ENCODE data around the gene MSX1. TPM values are rescaled to one million over a fixed set of nuclear protein-coding genes. Genes with fewer than 3 reads are reported as not detected.

Gene MSX1
- total RNA-seq, 2 experiments from 2014 or later = not detected

GRCh38 chr4:4881432-4881831 lies 22.0 kb downstream of the MSX1 start:
- DNase-seq = no peak
- CTCF ChIA-PET = no interaction called here
- peaks cover 30% of the 10 kb centered on the region for H3K27me3 Mint-ChIP-seq (ENCODE audit: low read depth)

GRCh38 chr4:4884611-4885010 lies 25.1 kb downstream of the MSX1 start:
- Mint-ChIP-seq H3K4me1 (ENCODE audit: low read depth) (no peaks in the 10 kb centered on the region), H3K9me3 (no peaks in the 10 kb centered on the region), H3K4me3 (no peak overlapping the region), H3K27me3 (ENCODE audit: low read depth) (peaks cover 18% of the 10 kb centered on the region), H3K27ac (no peak overlapping the region), H3K36me3 (ENCODE audit: low read depth) (no peaks in the 10 kb centered on the region)
- DNase-seq = no peak
- CTCF ChIA-PET = interaction anchor here (0.5 kb wide), 1 partner anchor 100 kb away, joined by 3 read pairs; no protein-coding TSS in a partner anchor
- intact Hi-C loops (cut with micrococcal nuclease) = no loop called here

More at GRCh38 chr4:4881432-4881831, 22.0 kb downstream of the MSX1 start:
- Mint-ChIP-seq H3K27ac (no peak overlapping the region), H3K9me3 (no peaks in the 10 kb centered on the region), H3K4me1 (ENCODE audit: low read depth) (no peaks in the 10 kb centered on the region), H3K36me3 (ENCODE audit: low read depth) (no peaks in the 10 kb centered on the region), H3K4me3 (no peak overlapping the region)
- intact Hi-C loops (cut with micrococcal nuclease) = no loop called here

- intact Hi-C loops (cut with micrococcal nuclease) = no loop called here
- CTCF ChIA-PET = no interaction called here
These were observed 28.0 kb downstream of the MSX1 start for GRCh38 chr4:4887426-4887825.

GRCh38 chr4:4888695-4889094 lies 29.2 kb downstream of the MSX1 start:
- Mint-ChIP-seq H3K9me3 (no peaks in the 10 kb centered on the region), H3K36me3 (ENCODE audit: low read depth) (no peaks in the 10 kb centered on the region), H3K4me1 (ENCODE audit: low read depth) (no peaks in the 10 kb centered on the region), H3K4me3 (no peak overlapping the region), H3K27ac (no peak overlapping the region), H3K27me3 (ENCODE audit: low read depth) (peaks cover 16% of the 10 kb centered on the region)
- intact Hi-C loops (cut with micrococcal nuclease) = no loop called here
- no peak for DNase-seq
- CTCF ChIA-PET = no interaction called here

More at GRCh38 chr4:4887426-4887825, 28.0 kb downstream of the MSX1 start:
- Mint-ChIP-seq H3K4me3 (no peak overlapping the region), H3K27ac (no peak overlapping the region), H3K9me3 (no peaks in the 10 kb centered on the region), H3K36me3 (ENCODE audit: low read depth) (no peaks in the 10 kb centered on the region), H3K4me1 (ENCODE audit: low read depth) (no peaks in the 10 kb centered on the region), H3K27me3 (ENCODE audit: low read depth) (peaks cover 16% of the 10 kb centered on the region)
- DNase-seq = no peak

GRCh38 chr4:4889781-4890180 lies 30.3 kb downstream of the MSX1 start:
- H3K9me3 Mint-ChIP-seq = no peaks in the 10 kb centered on the region
- H3K4me3 Mint-ChIP-seq = no peak overlapping the region
- intact Hi-C loops (cut with micrococcal nuclease) = no loop called here
- DNase-seq = no peak
- CTCF ChIA-PET = no interaction called here
- peaks cover 16% of the 10 kb centered on the region for H3K27me3 Mint-ChIP-seq (ENCODE audit: low read depth)
- H3K4me1 Mint-ChIP-seq (ENCODE audit: low read depth) = no peaks in the 10 kb centered on the region
- H3K36me3 Mint-ChIP-seq (ENCODE audit: low read depth) = no peaks in the 10 kb centered on the region
- no peak overlapping the region for H3K27ac Mint-ChIP-seq

GRCh38 chr4:4890574-4891255 lies 31.2 kb downstream of the MSX1 start:
- CTCF ChIA-PET = no interaction called here
- intact Hi-C loops (cut with micrococcal nuclease) = no loop called here
- peaks cover 16% of the 10 kb centered on the region for H3K27me3 Mint-ChIP-seq (ENCODE audit: low read depth)
- no peaks in the 10 kb centered on the region for H3K9me3 Mint-ChIP-seq
- no peak overlapping the region for H3K27ac Mint-ChIP-seq
- no peaks in the 10 kb centered on the region for H3K4me1 Mint-ChIP-seq (ENCODE audit: low read depth)
- no peak for DNase-seq
- H3K4me3 Mint-ChIP-seq = no peak overlapping the region
- no peaks in the 10 kb centered on the region for H3K36me3 Mint-ChIP-seq (ENCODE audit: low read depth)

GRCh38 chr4:4893721-4894120 lies 34.3 kb downstream of the MSX1 start:
- no peak overlapping the region for H3K4me3 Mint-ChIP-seq
- H3K27me3 Mint-ChIP-seq (ENCODE audit: low read depth) = peaks cover 17% of the 10 kb centered on the region
- no peak for DNase-seq
- intact Hi-C loops (cut with micrococcal nuclease) = no loop called here
- H3K36me3 Mint-ChIP-seq (ENCODE audit: low read depth) = no peaks in the 10 kb centered on the region
- CTCF ChIA-PET = no interaction called here
- H3K27ac Mint-ChIP-seq = no peak overlapping the region
- no peaks in the 10 kb centered on the region for H3K4me1 Mint-ChIP-seq (ENCODE audit: low read depth)
- H3K9me3 Mint-ChIP-seq = no peaks in the 10 kb centered on the region

GRCh38 chr4:4899202-4899925 lies 39.9 kb downstream of the MSX1 start:
- H3K27ac Mint-ChIP-seq = no peak overlapping the region
- H3K9me3 Mint-ChIP-seq = peaks cover 5% of the 10 kb centered on the region
- no peaks in the 10 kb centered on the region for H3K36me3 Mint-ChIP-seq (ENCODE audit: low read depth)
- no peak overlapping the region for H3K4me3 Mint-ChIP-seq
- peaks cover 18% of the 10 kb centered on the region for H3K27me3 Mint-ChIP-seq (ENCODE audit: low read depth)
- intact Hi-C loops (cut with micrococcal nuclease) = no loop called here
- DNase-seq = no peak
- H3K4me1 Mint-ChIP-seq (ENCODE audit: low read depth) = no peaks in the 10 kb centered on the region
- CTCF ChIA-PET = no interaction called here

GRCh38 chr4:4901877-4902276 lies 42.4 kb downstream of the MSX1 start:
- Mint-ChIP-seq H3K9me3 (peaks cover 5% of the 10 kb centered on the region), H3K36me3 (ENCODE audit: low read depth) (no peaks in the 10 kb centered on the region), H3K4me1 (ENCODE audit: low read depth) (no peaks in the 10 kb centered on the region), H3K27me3 (ENCODE audit: low read depth) (peaks cover 18% of the 10 kb centered on the region), H3K4me3 (no peak overlapping the region), H3K27ac (no peak overlapping the region)
- intact Hi-C loops (cut with micrococcal nuclease) = no loop called here
- no peak for DNase-seq
- CTCF ChIA-PET = no interaction called here

- CTCF ChIA-PET = interaction anchor here (0.7 kb wide), 1 partner anchor 81 kb away, joined by 4 read pairs; no protein-coding TSS in a partner anchor
- H3K27ac Mint-ChIP-seq = no peak overlapping the region
- no peaks in the 10 kb centered on the region for H3K4me1 Mint-ChIP-seq (ENCODE audit: low read depth)
- H3K4me3 Mint-ChIP-seq = no peak overlapping the region
- no peak for DNase-seq
- peaks cover 6% of the 10 kb centered on the region for H3K27me3 Mint-ChIP-seq (ENCODE audit: low read depth)
- H3K36me3 Mint-ChIP-seq (ENCODE audit: low read depth) = no peaks in the 10 kb centered on the region
- H3K9me3 Mint-ChIP-seq = no peaks in the 10 kb centered on the region
- intact Hi-C loops (cut with micrococcal nuclease) = no loop called here
These were observed 52.7 kb downstream of the MSX1 start for GRCh38 chr4:4912155-4912554.

- no peak overlapping the region for H3K4me3 Mint-ChIP-seq
- no peaks in the 10 kb centered on the region for H3K9me3 Mint-ChIP-seq
- no peak for DNase-seq
- H3K36me3 Mint-ChIP-seq (ENCODE audit: low read depth) = no peaks in the 10 kb centered on the region
- H3K27ac Mint-ChIP-seq = no peak overlapping the region
- peaks cover 4% of the 10 kb centered on the region for H3K27me3 Mint-ChIP-seq (ENCODE audit: low read depth)
- intact Hi-C loops (cut with micrococcal nuclease) = no loop called here
- no peaks in the 10 kb centered on the region for H3K4me1 Mint-ChIP-seq (ENCODE audit: low read depth)
- CTCF ChIA-PET = no interaction called here
These were observed 53.7 kb downstream of the MSX1 start for GRCh38 chr4:4913147-4913561.
